Mesendoderm (in vitro differentiated cells): Measurements from ENCODE around the gene PGM2L1.

ENCODE experiments used
- DNase-seq: peaks from one replicate; pipeline ENCODE4 v3.0.0; 2013
- H2AK5ac ChIP-seq: 2 replicates; pipeline ENCODE4 v1.6.1; 2013; ENCODE audit warnings: low read length, inconsistent platforms
- H2BK120ac ChIP-seq: 2 replicates; pipeline ENCODE4 v1.6.1; 2013; ENCODE audit warnings: low read depth, mild to moderate bottlenecking, low read length, moderate library complexity, mixed read lengths
- H2BK15ac ChIP-seq: replicated peaks from 2 replicates; pipeline ENCODE4 v1.6.1; 2013; ENCODE audit warnings: low read depth, mild to moderate bottlenecking, moderate library complexity
- H2BK5ac ChIP-seq: 2 replicates; pipeline ENCODE4 v1.6.1; 2013; ENCODE audit warnings: low read length, inconsistent platforms
- H3K18ac ChIP-seq: 2 replicates; pipeline ENCODE4 v1.6.1; 2013; ENCODE audit warnings: mild to moderate bottlenecking, low read length, mixed read lengths
- H3K23ac ChIP-seq: one replicate; pipeline ENCODE4 v1.6.1; 2013; ENCODE audit warnings: low read length
- H3K27ac ChIP-seq: 2 replicates; pipeline ENCODE4 v1.5.1; 2013; ENCODE audit warnings: low read depth, mild to moderate bottlenecking, inconsistent platforms, low read length, moderate library complexity
- H3K27me3 ChIP-seq: 2 replicates; pipeline ENCODE4 v1.6.1; 2013; ENCODE audit warnings: low read length, control low read depth, mild to moderate bottlenecking, inconsistent platforms; ENCODE audit not compliant: insufficient read depth, poor library complexity
- H3K36me3 ChIP-seq: 2 replicates; pipeline ENCODE4 v1.6.1; 2013; ENCODE audit warnings: low read length, inconsistent platforms; ENCODE audit not compliant: control insufficient read depth, insufficient read depth
- H3K4ac ChIP-seq: one replicate; pipeline ENCODE4 v1.6.1; 2013; ENCODE audit warnings: low read depth, mild to moderate bottlenecking, low read length, moderate library complexity
- H3K4me1 ChIP-seq: 2 replicates; pipeline ENCODE4 v1.6.1; 2013; ENCODE audit warnings: low read depth, low read length, inconsistent platforms; ENCODE audit not compliant: control insufficient read depth
- H3K4me2 ChIP-seq: 2 replicates; pipeline ENCODE4 v1.6.1; 2013; ENCODE audit warnings: low read length
- H3K4me3 ChIP-seq: 2 replicates; pipeline ENCODE4 v1.5.1; 2013; ENCODE audit warnings: mild to moderate bottlenecking, low read length
- H3K56ac ChIP-seq: one replicate; pipeline ENCODE4 v1.6.1; 2013; ENCODE audit warnings: low read length
- H3K79me1 ChIP-seq: 2 replicates; pipeline ENCODE4 v1.6.1; 2013; ENCODE audit warnings: low read length, inconsistent platforms
- H3K79me2 ChIP-seq: 2 replicates; pipeline ENCODE4 v1.6.1; 2013; ENCODE audit warnings: mild to moderate bottlenecking, low read length; ENCODE audit not compliant: control insufficient read depth, insufficient read depth
- H3K9ac ChIP-seq: 2 replicates; pipeline ENCODE4 v1.6.1; 2013; ENCODE audit warnings: low read length, inconsistent platforms
- H4K5ac ChIP-seq: one replicate; pipeline ENCODE4 v1.6.1; 2013; ENCODE audit warnings: low read length
- H4K8ac ChIP-seq: one replicate; pipeline ENCODE4 v1.6.1; 2013; ENCODE audit warnings: low read depth, mild to moderate bottlenecking, control low read depth, low read length, moderate library complexity
- WGBS: extraction: QIAGEN DNeasy Blood & Tissue Kit; methylation state at CpG from one replicate; pipeline ENCODE4 v1.1.7; 2013; ENCODE audit warnings: low lambda C conversion rate, missing lambda C conversion rate; ENCODE audit not compliant: insufficient coverage; ENCODE audit errors: extremely low coverage; 5-methylcytosine and 5-hydroxymethylcytosine counted together

The PGM2L1 gene

GRCh38 chr11:74325649-74326645 is 72.3 kb downstream of the PGM2L1 start:
- Histone ChIP-seq H3K4ac (no peak overlapping the region), H3K27ac (no peak overlapping the region), H3K79me2 (no peaks in the 10 kb centered on the region), H3K4me1 (no peaks in the 10 kb centered on the region), H3K36me3 (no peaks in the 10 kb centered on the region), H3K9ac (no peak overlapping the region), H3K23ac (no peak overlapping the region), H2AK5ac (no peak overlapping the region), H4K5ac (no peak overlapping the region), H2BK120ac (no peak overlapping the region), H4K8ac (no peak overlapping the region), H3K56ac (peak overlapping the region; percentile 1), H3K79me1 (no peaks in the 10 kb centered on the region), H3K18ac (no peak overlapping the region), H2BK15ac (no peak overlapping the region), H3K4me2 (no peak overlapping the region), H2BK5ac (no peak overlapping the region), H3K27me3 (no peaks in the 10 kb centered on the region), H3K4me3 (no peak overlapping the region)
- WGBS, result no CpG with 5 or more reads among the region's 7 CpGs
- DNase-seq, result no peak

- no CpG with 5 or more reads among the region's 2 CpGs for WGBS
Observed at GRCh38 chr11:74322667-74323066, 75.6 kb downstream of the PGM2L1 start.

GRCh38 chr11:74321487-74322188 is 76.6 kb downstream of the PGM2L1 start:
- Histone ChIP-seq H2AK5ac (no peak overlapping the region), H3K18ac (no peak overlapping the region), H3K4me3 (no peak overlapping the region), H4K5ac (no peak overlapping the region), H3K79me1 (no peaks in the 10 kb centered on the region), H3K9ac (no peak overlapping the region), H2BK120ac (no peak overlapping the region), H3K36me3 (no peaks in the 10 kb centered on the region), H3K23ac (no peak overlapping the region), H3K4me1 (no peaks in the 10 kb centered on the region), H3K4ac (no peak overlapping the region), H3K27ac (no peak overlapping the region), H3K79me2 (no peaks in the 10 kb centered on the region), H4K8ac (no peak overlapping the region), H3K4me2 (no peak overlapping the region), H3K56ac (no peak overlapping the region), H2BK15ac (no peak overlapping the region), H3K27me3 (no peaks in the 10 kb centered on the region), H2BK5ac (no peak overlapping the region)
- peak; percentile 46 for DNase-seq
- WGBS, result 100% methylated on average over 1 of the region's 10 CpGs

More at GRCh38 chr11:74322667-74323066, 75.6 kb downstream of the PGM2L1 start:
- Histone ChIP-seq H3K36me3 (no peaks in the 10 kb centered on the region), H3K27ac (no peak overlapping the region), H3K4me3 (no peak overlapping the region), H2AK5ac (no peak overlapping the region), H3K27me3 (no peaks in the 10 kb centered on the region), H4K8ac (no peak overlapping the region), H3K18ac (no peak overlapping the region), H2BK120ac (no peak overlapping the region), H2BK15ac (no peak overlapping the region), H3K4me2 (no peak overlapping the region), H3K79me2 (no peaks in the 10 kb centered on the region), H4K5ac (no peak overlapping the region), H3K9ac (no peak overlapping the region), H2BK5ac (no peak overlapping the region), H3K56ac (no peak overlapping the region), H3K4me1 (no peaks in the 10 kb centered on the region), H3K79me1 (no peaks in the 10 kb centered on the region), H3K4ac (no peak overlapping the region), H3K23ac (no peak overlapping the region)
- DNase-seq, result no peak

GRCh38 chr11:74320538-74320937 is 77.7 kb downstream of the PGM2L1 start:
- no peak overlapping the region for H3K4me3 ChIP-seq
- no peak for DNase-seq
- WGBS, result no CpG with 5 or more reads among the region's 2 CpGs

GRCh38 chr11:74319139-74319816 is 79.0 kb downstream of the PGM2L1 start:
- Histone ChIP-seq H4K8ac (no peak overlapping the region), H3K4me1 (no peaks in the 10 kb centered on the region), H2BK5ac (no peak overlapping the region), H3K36me3 (no peaks in the 10 kb centered on the region), H3K79me1 (no peaks in the 10 kb centered on the region), H3K4me3 (no peak overlapping the region), H3K4me2 (no peak overlapping the region), H3K23ac (no peak overlapping the region), H3K18ac (no peak overlapping the region), H4K5ac (no peak overlapping the region), H3K9ac (no peak overlapping the region), H3K56ac (no peak overlapping the region), H2BK120ac (no peak overlapping the region), H2AK5ac (no peak overlapping the region), H3K27me3 (no peaks in the 10 kb centered on the region), H3K27ac (no peak overlapping the region), H2BK15ac (no peak overlapping the region), H3K79me2 (no peaks in the 10 kb centered on the region), H3K4ac (no peak overlapping the region)
- no peak for DNase-seq
- no CpG with 5 or more reads among the region's 5 CpGs for WGBS

More at GRCh38 chr11:74320538-74320937, 77.7 kb downstream of the PGM2L1 start:
- Histone ChIP-seq H4K8ac (no peak overlapping the region), H3K27ac (no peak overlapping the region), H3K4me1 (no peaks in the 10 kb centered on the region), H2BK15ac (no peak overlapping the region), H3K36me3 (no peaks in the 10 kb centered on the region), H2AK5ac (no peak overlapping the region), H4K5ac (no peak overlapping the region), H2BK120ac (no peak overlapping the region), H3K79me1 (no peaks in the 10 kb centered on the region), H2BK5ac (no peak overlapping the region), H3K56ac (no peak overlapping the region), H3K4me2 (no peak overlapping the region), H3K9ac (no peak overlapping the region), H3K79me2 (no peaks in the 10 kb centered on the region), H3K18ac (no peak overlapping the region), H3K27me3 (no peaks in the 10 kb centered on the region), H3K4ac (no peak overlapping the region), H3K23ac (no peak overlapping the region)
